Stomach (tissue), 9 donors: ENCODE data around the gene PARP9. TPM values are rescaled to one million over a fixed set of nuclear protein-coding genes. Genes with fewer than 3 reads are reported as not detected.

Source experiments
- DNase-seq, 2 donors: peaks; one replicate each; pipeline versions ENCODE4 v3.0.0 to v3.0.0-alpha.2; 2013 to 2019
- H3K27ac ChIP-seq, 5 donors: fragments of 200-600 bp in 4 of 5; sonication (generic) in 4 of 5; one replicate each; pipeline ENCODE4 v1.5.1; 2013 to 2019; ENCODE audit warnings: mild to moderate bottlenecking in 1 of 5, moderate library complexity in 1 of 5
- H3K27me3 ChIP-seq, 3 donors: fragments of 200-600 bp; sonication (generic); one replicate each; pipeline ENCODE4 v1.5.1; 2017 to 2019; ENCODE audit warnings: mixed run types in 1 of 3
- H3K36me3 ChIP-seq, 4 donors: fragments of 200-600 bp; sonication (generic); 1 replicate in 3 of 4; 2 replicates in 1 of 4; pipeline ENCODE4 v1.5.1; 2016 to 2019
- H3K4me1 ChIP-seq, 4 donors: fragments of 200-600 bp; sonication (generic); one replicate each; pipeline ENCODE4 v1.5.1; 2016 to 2019
- H3K4me3 ChIP-seq, 4 donors: fragments of 200-600 bp; sonication (generic) in 3 of 4; one replicate each; pipeline ENCODE4 v1.5.1; 2016 to 2019; ENCODE audit warnings: mild to moderate bottlenecking in 1 of 4
- H3K9me3 ChIP-seq, 4 donors: fragments of 200-600 bp; sonication (generic); one replicate each; pipeline ENCODE4 v1.5.1; 2016 to 2019
- EP300 ChIP-seq: sonication (generic); formaldehyde crosslinking; IDR thresholded peaks from one replicate; pipeline ENCODE4 v1.6.1; 2017; ENCODE audit warnings: antibody characterized with exemption
- POLR2A ChIP-seq, 4 donors: fragments of 450-650 bp; IDR thresholded peaks; one replicate each; pipeline ENCODE4 v1.6.1; 2016; ENCODE audit warnings: antibody characterized with exemption in 4 of 4, control low read depth in 2 of 4, mild to moderate bottlenecking in 1 of 4, moderate library complexity in 1 of 4
- POLR2AphosphoS5 ChIP-seq, 3 donors: sonication (generic); formaldehyde crosslinking; IDR thresholded peaks; one replicate each; pipeline ENCODE4 v1.6.1; 2016; ENCODE audit warnings: antibody characterized with exemption in 3 of 3
- WGBS, 5 donors: extraction: QIAGEN DNeasy Blood & Tissue Kit in 3 of 5; methylation state at CpG; one replicate each; pipeline versions ENCODE4 v1.1.5 to v1.1.7; 2013 to 2018; 5-methylcytosine and 5-hydroxymethylcytosine counted together
- intact Hi-C: fragments of 100-400 bp; cut with DNase I; formaldehyde crosslinking; loops from one replicate; pipeline ENCODE4 v1.15.1; 2023; ENCODE audit warnings: low total_unique reads
- polyA plus RNA-seq, 3 donors: library from polyadenylated mRNA; stranded (reverse); fragments of 200-250 nt; gene quantifications; one replicate each; pipeline ENCODE4 v1.2.3, GENCODE V29; 2013
- total RNA-seq, 5 donors: library from RNA; depleted of rRNA; stranded (reverse); fragments of >200 nt; gene quantifications; one replicate each; pipeline versions ENCODE4 v1.1.0 to v1.2.3, GENCODE V29; 2014 to 2016
- TF ChIP-seq, protein P1 (sequence below), 7 experiments: fragments of 450-650 bp in 4 of 7; fragments of 200-600 bp in 3 of 7; sonication (generic) in 3 of 7; IDR thresholded peaks; one replicate each; pipeline ENCODE4 v1.5.1; 2016 to 2019; ENCODE audit warnings: antibody characterized with exemption in 7 of 7, control low read depth in 2 of 7, mild to moderate bottlenecking in 1 of 7
- donor health status: healthy with polysubstance abuse.
- donor health status: Bipolar disorder and iron deficiency.
- donor health status: healthy.

The PARP9 gene
- total and polyA plus RNA-seq, 8 donors, result 1.4 to 42.6 (median 22.6) TPM

DNA sequence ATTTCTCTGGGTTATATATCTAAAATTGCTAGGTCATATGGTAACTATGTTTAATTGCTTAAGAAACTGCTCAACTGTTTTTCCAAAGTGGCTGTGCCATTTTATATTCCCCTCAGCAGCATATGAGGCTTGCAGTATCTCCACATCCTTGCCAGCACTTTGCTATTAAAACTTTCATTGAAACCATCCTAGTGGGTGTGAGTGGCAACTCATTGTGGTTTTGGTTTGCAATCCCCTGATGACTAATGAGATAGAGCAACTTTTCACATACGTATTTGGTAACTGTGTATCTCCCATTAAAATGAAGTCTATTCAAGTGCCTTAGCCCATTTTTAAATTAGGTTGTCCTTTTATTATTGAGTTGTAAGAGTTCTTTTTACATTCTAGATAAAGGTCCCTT is 66.7 kb downstream of the PARP9 start:
- intact Hi-C loops, result no loop called here
- Histone ChIP-seq H3K27me3 (no peaks in the 10 kb centered on the region), H3K27ac (no peak overlapping the region), H3K4me1 (peaks cover 0 to 55% (median 19%) of the 10 kb centered on the region in 4 donors), H3K36me3 (peaks cover 5 to 40% (median 36%) of the 10 kb centered on the region in 4 donors), H3K9me3 (no peaks in the 10 kb centered on the region), H3K4me3 (no peak overlapping the region)
- WGBS, 5 donors, result 35 to 60% (median 54%) methylated on average over 1 of the region's 1 CpG
- DNase-seq, result no peak
- TF ChIP-seq POLR2AphosphoS5 (IDR thresholded peaks at IDR 0.05) (no peak), EP300 (no peak), POLR2A (IDR thresholded peaks at IDR 0.05) (no peak)
- TF ChIP-seq, protein P1, sequence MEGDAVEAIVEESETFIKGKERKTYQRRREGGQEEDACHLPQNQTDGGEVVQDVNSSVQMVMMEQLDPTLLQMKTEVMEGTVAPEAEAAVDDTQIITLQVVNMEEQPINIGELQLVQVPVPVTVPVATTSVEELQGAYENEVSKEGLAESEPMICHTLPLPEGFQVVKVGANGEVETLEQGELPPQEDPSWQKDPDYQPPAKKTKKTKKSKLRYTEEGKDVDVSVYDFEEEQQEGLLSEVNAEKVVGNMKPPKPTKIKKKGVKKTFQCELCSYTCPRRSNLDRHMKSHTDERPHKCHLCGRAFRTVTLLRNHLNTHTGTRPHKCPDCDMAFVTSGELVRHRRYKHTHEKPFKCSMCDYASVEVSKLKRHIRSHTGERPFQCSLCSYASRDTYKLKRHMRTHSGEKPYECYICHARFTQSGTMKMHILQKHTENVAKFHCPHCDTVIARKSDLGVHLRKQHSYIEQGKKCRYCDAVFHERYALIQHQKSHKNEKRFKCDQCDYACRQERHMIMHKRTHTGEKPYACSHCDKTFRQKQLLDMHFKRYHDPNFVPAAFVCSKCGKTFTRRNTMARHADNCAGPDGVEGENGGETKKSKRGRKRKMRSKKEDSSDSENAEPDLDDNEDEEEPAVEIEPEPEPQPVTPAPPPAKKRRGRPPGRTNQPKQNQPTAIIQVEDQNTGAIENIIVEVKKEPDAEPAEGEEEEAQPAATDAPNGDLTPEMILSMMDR (IDR thresholded peaks at IDR 0.05), result no peak

DNA sequence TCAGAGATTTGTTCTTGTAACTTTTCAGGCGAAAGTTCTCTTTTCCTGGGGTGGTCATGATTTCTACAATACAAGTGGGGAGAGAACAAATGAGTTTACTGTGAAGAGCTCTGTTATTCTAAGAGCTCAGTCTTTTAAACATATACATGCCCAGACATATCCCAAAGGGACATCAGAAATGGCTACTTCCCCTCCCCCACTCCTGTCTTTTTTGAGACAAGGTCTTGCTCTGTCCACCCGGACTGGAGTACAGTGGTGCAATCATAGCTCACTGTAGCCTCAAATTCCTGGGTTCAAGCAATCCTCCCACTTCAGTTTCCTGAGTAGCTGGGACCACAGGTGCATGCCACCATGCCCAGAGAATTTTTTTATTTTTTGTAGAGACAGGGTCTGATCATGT is 67.6 kb downstream of the PARP9 start:
- Histone ChIP-seq H3K4me1 (peaks cover 0 to 46% (median 13%) of the 10 kb centered on the region in 4 donors), H3K27me3 (no peaks in the 10 kb centered on the region), H3K4me3 (no peak overlapping the region), H3K27ac (no peak overlapping the region), H3K9me3 (no peaks in the 10 kb centered on the region), H3K36me3 (peaks cover 5 to 40% (median 36%) of the 10 kb centered on the region in 4 donors)
- TF ChIP-seq EP300, result no peak
- TF ChIP-seq, protein P1 (IDR thresholded peaks at IDR 0.05), result no peak
- no peak for TF ChIP-seq POLR2AphosphoS5 (IDR thresholded peaks at IDR 0.05)
- no peak for TF ChIP-seq POLR2A (IDR thresholded peaks at IDR 0.05)
- intact Hi-C loops, result no loop called here
- 80 to 96% (median 87%) methylated on average over 2 of the region's 2 CpGs for WGBS, 5 donors
- DNase-seq, result no peak

DNA sequence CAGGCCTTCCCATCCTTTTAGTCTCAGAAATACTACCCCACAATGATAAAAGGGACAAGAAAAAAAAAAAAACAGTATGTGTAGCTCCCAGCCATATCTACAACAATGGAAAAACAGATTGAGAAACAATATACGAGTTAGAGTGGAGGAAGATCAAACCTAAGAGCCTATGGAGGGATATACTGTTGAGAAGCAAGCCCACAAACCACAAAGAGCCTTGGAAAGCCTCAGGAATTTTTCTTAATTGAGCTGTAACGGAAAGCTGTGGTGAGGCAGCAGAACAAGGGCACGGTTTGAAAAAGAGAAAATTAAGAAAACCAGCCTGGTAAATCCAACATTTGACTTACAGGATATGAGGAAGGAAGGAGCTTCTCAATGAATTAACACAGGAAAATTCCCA is 70.8 kb downstream of the PARP9 start:
- Histone ChIP-seq H3K4me1 (peaks cover 0 to 35% (median 14%) of the 10 kb centered on the region in 4 donors), H3K9me3 (no peaks in the 10 kb centered on the region), H3K27ac (no peak overlapping the region), H3K4me3 (no peak overlapping the region), H3K36me3 (peaks cover 5 to 50% (median 38%) of the 10 kb centered on the region in 4 donors), H3K27me3 (no peaks in the 10 kb centered on the region)
- intact Hi-C loops, result no loop called here
- TF ChIP-seq EP300, result no peak
- no peak for TF ChIP-seq POLR2AphosphoS5 (IDR thresholded peaks at IDR 0.05)
- TF ChIP-seq, protein P1 (IDR thresholded peaks at IDR 0.05), result no peak
- no peak for TF ChIP-seq POLR2A (IDR thresholded peaks at IDR 0.05)
- WGBS, 5 donors, result 79 to 86% (median 84%) methylated on average over 3 of the region's 3 CpGs
- no peak for DNase-seq

DNA sequence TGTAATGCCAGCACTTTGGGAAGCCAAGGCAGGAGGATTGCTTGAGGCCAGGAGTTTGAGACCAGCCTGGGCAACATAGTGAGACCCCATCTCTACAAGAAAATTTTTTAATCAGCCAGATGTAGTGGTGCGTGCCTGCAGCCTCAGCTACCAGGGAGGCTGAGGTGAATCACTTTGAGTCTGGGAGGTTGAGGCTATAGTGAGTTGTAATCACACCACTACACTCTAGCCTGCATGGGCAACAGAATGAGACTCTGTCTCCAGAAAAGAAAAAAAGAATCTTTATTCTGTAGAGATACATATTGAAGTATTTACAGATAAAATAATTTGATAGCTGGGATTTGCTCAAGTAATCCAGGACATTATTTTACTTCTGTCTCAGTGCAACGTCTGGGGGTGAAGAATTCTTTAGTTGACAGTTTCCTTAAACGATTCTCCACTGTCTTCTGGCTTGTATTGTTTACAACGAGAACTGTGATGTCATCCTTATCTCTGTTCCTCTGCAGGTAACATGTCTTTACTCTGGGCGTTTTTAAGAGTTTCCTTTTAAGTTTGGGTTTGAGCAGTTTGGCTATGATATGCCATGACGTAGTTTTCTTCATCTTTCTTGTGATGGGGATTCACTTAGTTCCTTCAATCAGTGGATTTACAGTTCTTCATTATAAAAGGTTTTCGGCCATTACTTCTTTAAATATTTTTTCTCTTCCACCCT is 75.7 kb downstream of the PARP9 start:
- no peak overlapping the region for H3K4me3 ChIP-seq
- DNase-seq, result no peak
- no peak for TF ChIP-seq POLR2A (IDR thresholded peaks at IDR 0.05)
- TF ChIP-seq, protein P1 (IDR thresholded peaks at IDR 0.05), result no peak
- intact Hi-C loops, result no loop called here
- H3K27ac ChIP-seq, result no peak overlapping the region
- 70 to 79% (median 75%) methylated on average over 7 of the region's 7 CpGs for WGBS, 5 donors
- H3K36me3 ChIP-seq, result peaks cover 0 to 15% (median 10%) of the 10 kb centered on the region in 4 donors
- no peaks in the 10 kb centered on the region for H3K9me3 ChIP-seq
- no peaks in the 10 kb centered on the region for H3K27me3 ChIP-seq
- peaks cover 0 to 37% (median 15%) of the 10 kb centered on the region in 4 donors for H3K4me1 ChIP-seq
